ENCODE measurements around the gene EIF4G3. TPM values are rescaled to one million over a fixed set of nuclear protein-coding genes. Genes with fewer than 3 reads are reported as not detected.

The EIF4G3 gene
- total and polyA plus RNA-seq, 2 of the 8 experiments (the other 6 are each of a cell fraction or from before 2014, with no cell fraction given): 47.5 to 66.6 TPM

DNA sequence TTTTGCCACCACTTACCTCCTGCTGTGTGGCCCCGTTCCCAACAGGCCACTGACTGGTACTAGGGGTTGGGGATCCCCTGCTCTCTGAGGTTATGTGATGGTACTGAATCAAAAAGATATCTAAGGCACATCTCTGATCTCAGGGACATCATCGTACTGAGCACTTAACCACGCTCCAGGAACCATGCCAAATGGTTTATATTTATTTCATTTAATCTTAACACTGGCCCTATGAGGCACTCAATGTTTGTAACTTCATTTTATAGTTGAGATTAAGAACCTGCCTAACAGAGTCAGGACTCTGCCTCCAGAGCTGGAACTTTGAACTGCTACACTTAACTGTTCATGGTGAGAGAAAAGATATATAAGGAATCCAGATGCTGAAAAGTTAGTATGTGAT lies 291.6 kb downstream of the EIF4G3 start:
- Histone ChIP-seq H3K23me2 (ENCODE audit: low read depth, low read length) (no peaks in the 10 kb centered on the region), H2AK5ac (ENCODE audit: low read depth, low read length) (no peak overlapping the region), H3K9me3 (ENCODE audit: insufficient read depth in 2 of 2, low read depth in 1 of 2, low read length in 1 of 2) (no peaks in the 10 kb centered on the region), H3K23ac (ENCODE audit: insufficient read length) (no peak overlapping the region), H3K27ac (ENCODE audit: low read depth, low read length) (no peak overlapping the region), H3K27me3 (replicated peaks in 1 of 4; ENCODE audit: control insufficient read depth in 3 of 4, extremely low read depth in 1 of 4, insufficient read depth in 3 of 4, low read length in 3 of 4) (no peaks in the 10 kb centered on the region), H3K18ac (ENCODE audit: extremely low read depth, low read length) (no peak overlapping the region), H2BK12ac (ENCODE audit: low read depth, low read length) (no peak overlapping the region), H3K79me1 (ENCODE audit: low read depth, low read length) (no peaks in the 10 kb centered on the region), H3K36me3 (ENCODE audit: control insufficient read depth in 2 of 4, insufficient read depth in 4 of 4, low read length in 3 of 4) (peaks cover 0 to 3% (median 0%) of the 10 kb centered on the region in 4 experiments; a peak in 1 of 8 replicates), H2BK5ac (ENCODE audit: low read depth, low read length) (no peak overlapping the region), H2AFZ (ENCODE audit: low read length) (no peak overlapping the region), H3K4me1 (replicated peaks in 1 of 4; ENCODE audit: control insufficient read depth in 3 of 4, insufficient read depth in 4 of 4, low read length in 3 of 4) (no peaks in the 10 kb centered on the region), H3K9ac (replicated peaks in 1 of 4; ENCODE audit: extremely low read depth in 1 of 4, low read depth in 3 of 4, low read length in 3 of 4) (no peak overlapping the region), H4K5ac (ENCODE audit: insufficient read length, low read depth, low read length) (no peak overlapping the region), H3K4me2 (ENCODE audit: insufficient read depth in 1 of 2, low read depth in 2 of 2, low read length in 2 of 2) (no peak overlapping the region), H3K4ac (replicated peaks; ENCODE audit: insufficient read length, low read depth, low read length) (no peak overlapping the region), H3K56ac (replicated peaks; ENCODE audit: insufficient read length, low read depth, low read length) (no peak overlapping the region), H2BK20ac (ENCODE audit: low read length) (no peak overlapping the region), H3K79me2 (ENCODE audit: control insufficient read depth in 1 of 2, insufficient read depth in 2 of 2, low read length in 2 of 2) (no peaks in the 10 kb centered on the region), H4K8ac (ENCODE audit: extremely low read depth, insufficient read depth, low read length) (no peak overlapping the region), H4K91ac (replicated peaks; ENCODE audit: insufficient read length, low read length) (no peak overlapping the region), H2BK120ac (replicated peaks; ENCODE audit: low read depth, low read length) (no peak overlapping the region), H3K14ac (ENCODE audit: insufficient read length) (no peak overlapping the region), H3K4me3 (ENCODE audit: extremely low read depth in 1 of 4, insufficient read depth in 2 of 4, low read depth in 3 of 4, low read length in 4 of 4) (no peak overlapping the region), H4K20me1 (replicated peaks in 1 of 2; ENCODE audit: control insufficient read depth in 1 of 2, insufficient read depth in 2 of 2, low read length in 2 of 2) (no peaks in the 10 kb centered on the region), H2BK15ac (ENCODE audit: low read length) (no peak overlapping the region)
- FAIRE-seq (no peak), DNase-seq (ENCODE audit: low read depth in 1 of 2, low spot score in 2 of 2) (no peak)
- ChIA-PET CTCF (ENCODE audit: partially characterized antibody) (no interaction called here), POLR2A (ENCODE audit: partially characterized antibody) (no interaction called here)
- WGBS, 2 experiments (ENCODE audit: extremely low coverage in 1 of 2, insufficient coverage in 1 of 2, insufficient read length in 1 of 2, insufficient replicate concordance in 2 of 2, low coverage in 1 of 2, low lambda C conversion rate in 2 of 2, missing lambda C conversion rate in 1 of 2): 90% methylated on average over 3 of the region's 3 CpGs; no CpG with 5 or more reads in 1 of the 2 experiments
- TF ChIP-seq SRF (IDR thresholded peaks at IDR 0.05; ENCODE audit: low read depth, low read length): no peak
- no peak for TF ChIP-seq CHD2 (IDR thresholded peaks at IDR 0.05; ENCODE audit: low read length)
- no peak for TF ChIP-seq POLR2A (IDR thresholded peaks at IDR 0.05; ENCODE audit: control extremely low read depth in 1 of 2, low read depth in 2 of 2, low read length in 2 of 2)
- TF ChIP-seq, protein P1, sequence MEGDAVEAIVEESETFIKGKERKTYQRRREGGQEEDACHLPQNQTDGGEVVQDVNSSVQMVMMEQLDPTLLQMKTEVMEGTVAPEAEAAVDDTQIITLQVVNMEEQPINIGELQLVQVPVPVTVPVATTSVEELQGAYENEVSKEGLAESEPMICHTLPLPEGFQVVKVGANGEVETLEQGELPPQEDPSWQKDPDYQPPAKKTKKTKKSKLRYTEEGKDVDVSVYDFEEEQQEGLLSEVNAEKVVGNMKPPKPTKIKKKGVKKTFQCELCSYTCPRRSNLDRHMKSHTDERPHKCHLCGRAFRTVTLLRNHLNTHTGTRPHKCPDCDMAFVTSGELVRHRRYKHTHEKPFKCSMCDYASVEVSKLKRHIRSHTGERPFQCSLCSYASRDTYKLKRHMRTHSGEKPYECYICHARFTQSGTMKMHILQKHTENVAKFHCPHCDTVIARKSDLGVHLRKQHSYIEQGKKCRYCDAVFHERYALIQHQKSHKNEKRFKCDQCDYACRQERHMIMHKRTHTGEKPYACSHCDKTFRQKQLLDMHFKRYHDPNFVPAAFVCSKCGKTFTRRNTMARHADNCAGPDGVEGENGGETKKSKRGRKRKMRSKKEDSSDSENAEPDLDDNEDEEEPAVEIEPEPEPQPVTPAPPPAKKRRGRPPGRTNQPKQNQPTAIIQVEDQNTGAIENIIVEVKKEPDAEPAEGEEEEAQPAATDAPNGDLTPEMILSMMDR (IDR thresholded peaks at IDR 0.05; ENCODE audit: control extremely low read depth in 1 of 3, insufficient read depth in 1 of 3, low read depth in 1 of 3, low read length in 3 of 3): no peak
- TF ChIP-seq, protein P2, sequence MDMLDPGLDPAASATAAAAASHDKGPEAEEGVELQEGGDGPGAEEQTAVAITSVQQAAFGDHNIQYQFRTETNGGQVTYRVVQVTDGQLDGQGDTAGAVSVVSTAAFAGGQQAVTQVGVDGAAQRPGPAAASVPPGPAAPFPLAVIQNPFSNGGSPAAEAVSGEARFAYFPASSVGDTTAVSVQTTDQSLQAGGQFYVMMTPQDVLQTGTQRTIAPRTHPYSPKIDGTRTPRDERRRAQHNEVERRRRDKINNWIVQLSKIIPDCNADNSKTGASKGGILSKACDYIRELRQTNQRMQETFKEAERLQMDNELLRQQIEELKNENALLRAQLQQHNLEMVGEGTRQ (IDR thresholded peaks at IDR 0.05; ENCODE audit: low read length): no peak
- TF ChIP-seq RNF2 (IDR thresholded peaks at IDR 0.05; ENCODE audit: borderline replicate concordance, low read depth, low read length, missing control alignments, poor library complexity, severe bottlenecking): no peak
- TF ChIP-seq, protein P3, sequence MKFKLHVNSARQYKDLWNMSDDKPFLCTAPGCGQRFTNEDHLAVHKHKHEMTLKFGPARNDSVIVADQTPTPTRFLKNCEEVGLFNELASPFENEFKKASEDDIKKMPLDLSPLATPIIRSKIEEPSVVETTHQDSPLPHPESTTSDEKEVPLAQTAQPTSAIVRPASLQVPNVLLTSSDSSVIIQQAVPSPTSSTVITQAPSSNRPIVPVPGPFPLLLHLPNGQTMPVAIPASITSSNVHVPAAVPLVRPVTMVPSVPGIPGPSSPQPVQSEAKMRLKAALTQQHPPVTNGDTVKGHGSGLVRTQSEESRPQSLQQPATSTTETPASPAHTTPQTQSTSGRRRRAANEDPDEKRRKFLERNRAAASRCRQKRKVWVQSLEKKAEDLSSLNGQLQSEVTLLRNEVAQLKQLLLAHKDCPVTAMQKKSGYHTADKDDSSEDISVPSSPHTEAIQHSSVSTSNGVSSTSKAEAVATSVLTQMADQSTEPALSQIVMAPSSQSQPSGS (IDR thresholded peaks at IDR 0.05; ENCODE audit: low read length): no peak
- no peak for TF ChIP-seq SIRT6 (IDR thresholded peaks at IDR 0.05; ENCODE audit: low read length)
- no peak for TF ChIP-seq RAD21 (IDR thresholded peaks at IDR 0.05 in 1 of 2, conservative IDR thresholded peaks at IDR 0.05 in 1 of 2; ENCODE audit: low read depth in 2 of 2, low read length in 2 of 2)
